ENCODE results near the gene CHIT1.

CHIT1 gene

DNA sequence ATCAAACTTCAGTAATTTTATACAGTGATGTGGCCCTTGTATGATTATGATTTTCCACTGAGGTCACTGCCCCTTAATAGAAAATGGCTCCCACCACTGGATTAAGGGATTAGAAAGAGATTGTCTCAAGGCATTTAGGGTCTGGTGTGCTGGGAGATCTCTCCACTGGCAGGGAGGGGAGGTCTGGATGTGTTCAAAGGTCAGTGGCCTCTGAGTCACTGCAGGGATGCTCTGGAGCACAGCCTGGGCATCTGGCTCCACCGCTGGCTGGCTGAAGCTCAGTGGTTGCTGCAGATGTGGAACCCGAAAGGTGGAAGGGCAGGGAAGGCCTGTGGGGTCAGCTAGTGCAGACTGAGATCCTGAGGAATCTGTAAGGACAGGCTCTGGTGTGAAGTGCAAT lies 24.7 kb downstream of the CHIT1 start:
- ChIA-PET CTCF (interaction anchor here (0.6 to 2.4 kb wide), 2 partner anchors 11 to 1602 kb away, joined by 4 to 12 read pairs; no protein-coding TSS in a partner anchor), POLR2A (ENCODE audit: low non-redundant PET) (no interaction called here)
- no peak overlapping the region for H3K27ac ChIP-seq
- no peak for DNase-seq (ENCODE audit: low spot score)
- TF ChIP-seq CTCF (conservative IDR thresholded peaks at IDR 0.05; ENCODE audit: low read depth) = no peak

DNA sequence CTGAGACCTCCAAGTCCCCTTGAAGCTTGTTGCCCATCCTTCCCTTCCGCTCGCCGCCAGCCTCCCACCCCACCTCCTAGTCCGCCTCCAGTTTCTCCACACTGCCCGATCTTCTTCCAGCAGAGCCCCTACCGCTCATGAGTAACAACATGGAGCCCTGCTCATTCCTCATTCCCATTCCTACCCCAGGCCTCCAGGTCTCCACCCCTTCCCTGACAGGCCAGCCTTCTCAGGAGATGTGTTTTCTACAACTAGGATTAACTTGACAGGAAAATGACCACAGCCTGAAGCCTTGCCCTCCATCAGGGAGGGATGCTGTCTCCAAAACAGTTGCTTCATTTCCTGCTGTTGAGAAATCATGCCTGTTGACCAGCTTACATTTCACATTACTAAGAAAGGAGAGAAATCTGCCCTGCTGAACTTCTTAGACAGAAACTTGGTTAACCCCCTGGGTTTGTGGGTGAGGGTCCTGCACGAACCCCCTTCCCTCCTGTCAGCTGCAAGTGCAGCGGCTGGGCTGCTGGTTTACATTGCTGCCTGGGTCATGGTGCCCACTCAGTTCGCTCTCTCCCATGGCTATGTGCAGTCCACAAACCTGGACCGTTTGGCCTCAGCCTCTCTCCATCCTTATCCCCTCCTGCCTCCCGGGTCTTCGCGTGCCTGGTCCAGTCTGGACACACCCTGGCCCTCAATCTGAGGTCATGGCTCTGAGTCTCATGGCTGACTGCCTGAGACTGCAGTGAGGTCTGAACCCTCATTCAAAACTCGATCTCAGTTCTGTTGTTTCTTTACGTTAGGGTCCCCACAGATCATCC lies 26.8 kb downstream of the CHIT1 start:
- POLR2A ChIA-PET (ENCODE audit: low non-redundant PET) = no interaction called here
- H3K27ac ChIP-seq = peak overlapping the region; percentile 81
- TF ChIP-seq CTCF (conservative IDR thresholded peaks at IDR 0.05; ENCODE audit: low read depth) = no peak
- CTCF ChIA-PET = interaction anchor here (0.7 kb wide), 1 partner anchor 64 kb away, joined by 9 read pairs; no protein-coding TSS in a partner anchor
- no peak for DNase-seq (ENCODE audit: low spot score)

DNA sequence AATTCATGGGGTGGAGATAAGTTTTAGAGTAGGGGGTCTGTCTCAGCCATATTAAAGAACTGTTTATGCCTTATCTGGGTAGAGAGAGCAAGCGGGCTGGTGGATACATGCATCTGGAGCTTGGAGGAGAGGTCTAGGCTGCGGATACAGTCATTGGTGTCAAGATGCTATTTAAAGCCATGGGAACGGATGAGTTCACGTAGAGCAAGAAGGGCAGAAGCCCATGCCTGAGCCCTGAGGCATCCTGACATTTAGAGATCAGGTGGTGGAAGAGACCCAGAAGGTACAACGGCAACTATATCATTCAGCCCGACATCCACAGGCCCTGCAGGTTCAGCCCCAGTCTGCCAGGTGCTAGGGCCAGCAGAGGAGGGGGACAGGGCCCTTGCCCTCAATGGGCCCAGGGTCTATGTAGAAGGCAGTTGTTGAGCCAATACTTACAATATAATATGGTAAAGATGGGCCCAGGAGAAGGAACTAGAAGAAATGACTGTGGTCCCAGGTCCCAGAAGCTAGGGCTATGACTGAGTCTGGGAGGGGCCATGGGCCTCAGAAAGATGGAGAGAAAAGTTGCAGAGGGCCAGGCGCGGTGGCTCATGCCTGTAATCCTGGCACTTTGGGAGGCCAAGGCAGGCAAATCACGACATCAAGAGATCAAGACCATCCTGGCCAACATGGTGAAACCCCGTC lies 27.8 kb downstream of the CHIT1 start:
- peak overlapping the region; percentile 81 for H3K27ac ChIP-seq
- CTCF ChIA-PET = interaction anchor here (0.7 to 2.2 kb wide), 5 partner anchors 14 to 162 kb away, joined by 3 to 19 read pairs (median 9); no protein-coding TSS in a partner anchor
- DNase-seq (ENCODE audit: low spot score) = no peak
- POLR2A ChIA-PET (ENCODE audit: low non-redundant PET) = no interaction called here
- TF ChIP-seq CTCF (conservative IDR thresholded peaks at IDR 0.05; ENCODE audit: low read depth) = no peak

DNA sequence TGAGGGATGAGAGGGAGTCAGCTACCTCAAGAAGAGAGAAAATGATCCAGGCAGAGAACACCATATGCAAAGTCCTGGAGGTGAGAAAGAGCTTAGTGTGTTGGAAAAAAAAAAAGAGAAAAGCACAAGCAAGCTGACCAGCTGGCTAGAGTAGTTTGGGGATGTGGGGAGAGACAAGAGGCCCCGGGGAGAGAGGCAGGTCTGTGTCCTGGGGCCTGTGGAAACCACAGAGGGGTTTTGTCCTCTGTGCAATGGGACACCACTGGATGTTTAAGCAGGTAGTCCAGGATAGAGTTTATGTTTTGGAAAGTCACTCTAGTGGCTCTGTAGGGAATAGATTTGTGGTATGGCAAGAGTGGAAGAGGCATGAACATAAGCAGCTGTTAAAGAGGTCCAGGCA lies 28.6 kb downstream of the CHIT1 start:
- no peak for DNase-seq (ENCODE audit: low spot score)
- no peak overlapping the region for H3K27ac ChIP-seq
- ChIA-PET CTCF (interaction anchor here (1.1 to 2.2 kb wide), 5 partner anchors 15 to 161 kb away, joined by 3 to 19 read pairs (median 7); no protein-coding TSS in a partner anchor), POLR2A (ENCODE audit: low non-redundant PET) (no interaction called here)
- no peak for TF ChIP-seq CTCF (conservative IDR thresholded peaks at IDR 0.05; ENCODE audit: low read depth)

DNA sequence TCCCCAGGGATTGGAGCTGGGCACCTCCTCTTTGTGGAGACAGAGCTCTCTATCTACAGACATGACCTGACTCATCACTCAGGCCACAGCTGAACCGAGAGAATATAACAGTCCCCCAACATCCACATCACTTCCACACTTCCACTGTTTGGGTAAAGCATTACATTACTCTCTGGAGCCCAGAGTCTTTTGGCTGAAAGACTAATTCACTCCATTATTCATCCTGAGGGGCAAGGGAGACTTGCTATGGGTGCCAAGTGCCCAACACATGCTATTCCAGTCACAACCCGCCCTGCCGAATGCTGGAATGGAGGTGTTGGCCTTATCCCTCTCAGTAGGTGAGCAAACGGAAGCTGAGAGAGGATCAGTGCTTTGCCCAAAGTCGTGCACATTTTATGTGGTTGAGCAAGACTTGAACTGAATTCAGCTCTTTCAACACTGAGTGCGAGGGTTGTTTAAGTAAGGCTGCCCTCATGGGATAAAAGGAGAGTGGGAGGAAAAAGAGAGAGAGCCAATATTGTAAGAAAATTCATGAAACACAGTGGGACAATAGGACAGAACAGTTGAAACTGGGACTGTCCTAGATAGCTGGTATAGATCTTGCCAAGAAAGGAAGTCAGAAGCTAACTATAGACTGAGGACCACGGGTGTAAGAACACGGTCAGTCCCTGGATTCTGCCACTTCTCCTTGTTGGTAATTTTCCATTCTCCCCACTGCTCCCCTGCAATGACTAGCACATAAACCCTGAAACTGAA lies 29.5 kb downstream of the CHIT1 start:
- TF ChIP-seq CTCF (conservative IDR thresholded peaks at IDR 0.05; ENCODE audit: low read depth) = no peak
- DNase-seq (ENCODE audit: low spot score) = peak; percentile 49
- ChIA-PET POLR2A (ENCODE audit: low non-redundant PET) (no interaction called here), CTCF (interaction anchor here (1.0 to 2.2 kb wide), 7 partner anchors 16 to 160 kb away, joined by 3 to 19 read pairs (median 4); no protein-coding TSS in a partner anchor)
- peak overlapping the region; percentile 92 for H3K27ac ChIP-seq

DNA sequence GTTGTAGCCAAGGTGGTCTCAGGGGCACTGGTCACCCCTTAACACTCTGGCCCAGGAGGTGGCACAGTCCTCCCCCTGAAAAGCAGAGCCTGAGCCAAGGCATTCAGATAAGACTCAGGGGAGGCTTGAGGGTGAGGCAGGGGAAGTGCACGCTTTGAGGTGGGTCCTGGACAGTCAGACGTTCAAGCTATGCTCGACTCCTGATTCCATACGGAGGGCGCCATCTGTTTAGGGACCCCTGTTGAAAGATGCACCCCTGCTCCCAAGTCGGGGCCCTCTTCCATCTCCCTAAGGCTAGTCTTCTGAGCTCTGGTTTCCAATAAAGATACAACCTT lies 30.0 kb downstream of the CHIT1 start:
- no peak for TF ChIP-seq CTCF (conservative IDR thresholded peaks at IDR 0.05; ENCODE audit: low read depth)
- POLR2A ChIA-PET (ENCODE audit: low non-redundant PET) = no interaction called here
- H3K27ac ChIP-seq = peak overlapping the region; percentile 92
- CTCF ChIA-PET = interaction anchor here (1.0 to 2.2 kb wide), 5 partner anchors 17 to 160 kb away, joined by 3 to 19 read pairs (median 3); no protein-coding TSS in a partner anchor
- DNase-seq (ENCODE audit: low spot score) = no peak

Data from RWPE1 (cell line).